GM12872 (cell line): ENCODE measurements around the gene TNNC2.

ENCODE experiments used
- CTCF ChIP-seq: IDR thresholded peaks from 3 replicates; pipeline ENCODE4 v1.5.1; 2011; ENCODE audit warnings: low read depth, mild to moderate bottlenecking, low read length, moderate library complexity; ENCODE audit not compliant: insufficient read depth

TNNC2 gene

DNA sequence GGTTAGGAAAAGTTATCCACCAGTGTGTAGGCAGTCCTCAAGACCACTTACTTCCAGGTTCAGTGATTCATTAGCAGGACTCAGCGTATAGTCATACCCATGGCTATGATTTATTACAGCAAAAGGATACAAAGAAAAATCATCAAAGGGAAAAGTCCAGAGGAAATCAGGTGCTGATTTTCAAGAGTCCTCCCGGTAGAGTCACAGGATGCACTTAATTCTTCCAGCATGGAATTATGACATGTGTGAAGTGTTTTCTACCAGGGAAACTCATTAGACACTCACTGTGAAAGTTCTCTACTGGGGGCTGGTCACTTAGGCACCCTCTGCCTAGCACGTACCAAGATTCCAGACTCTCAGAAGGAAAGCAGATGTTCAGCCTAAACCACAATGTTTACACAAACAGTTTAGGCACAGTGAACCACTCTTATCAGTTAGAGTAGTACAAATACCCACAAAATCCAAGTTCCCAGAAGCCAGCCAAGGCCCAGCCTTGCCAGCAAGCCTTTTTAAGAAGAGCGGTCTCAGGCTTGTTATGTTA is 45.7 kb downstream of the TNNC2 start:
- no peak for TF ChIP-seq CTCF

GRCh38 chr20:45780159-45780558 is 47.0 kb downstream of the TNNC2 start:
- TF ChIP-seq CTCF, result no peak

DNA sequence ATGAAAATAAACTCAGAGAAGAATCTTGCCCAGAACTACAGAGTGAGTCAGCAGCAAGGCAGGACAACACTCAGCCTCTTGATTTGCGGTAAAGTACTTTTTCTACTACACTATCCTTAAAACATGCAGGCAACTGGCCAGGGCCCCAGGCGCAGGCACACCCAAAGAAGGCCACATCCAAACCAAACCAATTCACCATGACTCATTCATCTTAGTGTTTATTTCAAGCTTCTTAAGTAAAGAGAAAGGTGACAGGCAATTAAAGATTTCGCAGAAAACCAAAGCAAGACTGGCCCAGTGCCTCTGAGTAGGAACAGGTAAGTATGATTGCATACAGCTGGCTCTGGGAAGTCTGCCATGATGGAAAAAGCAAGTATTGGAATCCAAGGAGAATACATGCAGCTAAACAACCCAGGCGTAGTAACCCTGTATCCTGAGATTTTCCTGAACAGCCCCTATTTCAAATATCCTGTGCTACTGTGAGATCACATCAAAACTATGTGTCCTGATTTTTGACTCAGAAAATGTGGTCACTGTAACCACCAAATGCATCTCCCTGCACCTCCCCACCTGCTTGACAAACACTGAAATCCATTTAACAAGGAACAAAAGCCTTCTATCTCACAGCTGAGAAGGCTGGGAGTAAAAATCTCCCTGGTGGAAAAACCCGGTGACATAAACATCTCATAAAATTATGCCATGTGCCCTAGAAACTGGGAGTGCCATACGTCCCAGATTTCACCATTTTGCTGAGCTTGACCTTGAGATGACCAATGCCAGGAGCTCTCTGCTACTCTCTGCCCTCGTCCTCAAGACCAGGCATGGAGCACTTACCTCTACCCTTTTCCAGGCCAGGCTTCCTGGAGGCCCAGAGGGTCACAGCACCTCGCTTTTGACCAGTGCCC is 47.8 kb downstream of the TNNC2 start:
- TF ChIP-seq CTCF, result no peak

- TF ChIP-seq CTCF, result no peak
Observed at GRCh38 chr20:45776931-45777330, 50.2 kb downstream of the TNNC2 start.

DNA sequence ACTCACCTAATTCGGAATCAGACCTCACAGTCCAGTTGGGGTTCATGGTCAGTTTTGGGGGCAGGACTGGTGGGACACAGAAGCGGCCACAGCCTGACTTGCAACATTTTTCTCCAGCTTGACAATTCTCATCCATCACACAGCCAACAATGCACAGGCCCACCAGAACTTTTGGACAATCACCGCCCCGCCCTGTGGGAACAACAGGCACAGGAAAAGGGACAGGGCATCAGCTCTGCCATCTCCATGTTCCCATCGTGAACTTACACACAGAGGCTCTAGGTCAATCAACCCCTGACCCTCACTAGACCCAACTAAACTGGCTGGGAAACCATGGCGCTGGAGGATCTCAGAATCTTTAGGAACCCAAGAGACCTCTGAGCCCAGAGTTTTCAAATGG is 51.7 kb downstream of the TNNC2 start:
- TF ChIP-seq CTCF, result no peak

- no peak for TF ChIP-seq CTCF
Observed at GRCh38 chr20:45774945-45775344, 52.2 kb downstream of the TNNC2 start.
